NCI-H1105 treated with DMSO at 0.1 percent for 48 hours (cell line): ENCODE results near the gene TBPL1.

ENCODE experiments used
- DNase-seq: peaks from one replicate; lab custom pipeline; 2025; lab: John Stamatoyannopoulos, UW

The TBPL1 gene

GRCh38 chr6:134007077-134007476 is 54.1 kb downstream of the TBPL1 start:
- peak; percentile 96 for DNase-seq

GRCh38 chr6:134009876-134010275 is 56.9 kb downstream of the TBPL1 start:
- DNase-seq, result no peak

GRCh38 chr6:134010400-134010799 is 57.4 kb downstream of the TBPL1 start:
- no peak for DNase-seq

GRCh38 chr6:134010974-134011373 is 58.0 kb downstream of the TBPL1 start:
- no peak for DNase-seq

- DNase-seq, result no peak
Observed at GRCh38 chr6:134014588-134015137, 61.6 kb downstream of the TBPL1 start.

- no peak for DNase-seq
Observed at GRCh38 chr6:134015719-134016557, 62.9 kb downstream of the TBPL1 start.

- DNase-seq, result no peak
Observed at GRCh38 chr6:134016558-134016814, 63.5 kb downstream of the TBPL1 start.

GRCh38 chr6:134020071-134020470 is 67.0 kb downstream of the TBPL1 start:
- no peak for DNase-seq

- DNase-seq, result no peak
Observed at GRCh38 chr6:134020543-134020942, 67.5 kb downstream of the TBPL1 start.

GRCh38 chr6:134020968-134021367 is 67.9 kb downstream of the TBPL1 start:
- no peak for DNase-seq

GRCh38 chr6:134021396-134022122 is 68.5 kb downstream of the TBPL1 start:
- DNase-seq, result no peak

GRCh38 chr6:134022650-134023049 is 69.6 kb downstream of the TBPL1 start:
- DNase-seq, result no peak

- DNase-seq, result no peak
Observed at GRCh38 chr6:134026597-134026996, 73.6 kb downstream of the TBPL1 start.

- DNase-seq, result no peak
Observed at GRCh38 chr6:134028438-134028837, 75.4 kb downstream of the TBPL1 start.

GRCh38 chr6:134029495-134030455 is 76.8 kb downstream of the TBPL1 start:
- DNase-seq, result peak; percentile 33

- DNase-seq, result no peak
Observed at GRCh38 chr6:134031696-134032255, 78.8 kb downstream of the TBPL1 start.

GRCh38 chr6:134034478-134034877 is 81.5 kb downstream of the TBPL1 start:
- no peak for DNase-seq

- no peak for DNase-seq
Observed at GRCh38 chr6:134034961-134035822, 82.2 kb downstream of the TBPL1 start.

- DNase-seq, result peak; percentile 91
Observed at GRCh38 chr6:134035823-134036296, 82.8 kb downstream of the TBPL1 start.

GRCh38 chr6:134039116-134039515 is 86.1 kb downstream of the TBPL1 start:
- no peak for DNase-seq
